Neural crest cell (in vitro differentiated cells): Measurements from ENCODE around the gene PPP2R2C. TPM values are rescaled to one million over a fixed set of nuclear protein-coding genes. Genes with fewer than 3 reads are reported as not detected.

Source experiments
- DNase-seq: peaks from one replicate; pipeline ENCODE4 v3.0.0; 2021; ENCODE audit warnings: low read depth, mixed read lengths, low spot score
- H3K27ac Mint-ChIP-seq: one replicate; pipeline ENCODE4 v1.8.0; 2021; ENCODE audit warnings: mild to moderate bottlenecking, mixed read lengths; ENCODE audit not compliant: unreplicated experiment
- H3K27me3 Mint-ChIP-seq: 2 replicates; pipeline ENCODE4 v1.8.0; 2021; ENCODE audit warnings: low read depth, mild to moderate bottlenecking, mixed read lengths
- H3K36me3 Mint-ChIP-seq: 2 replicates; pipeline ENCODE4 v1.8.0; 2021; ENCODE audit warnings: low read depth, mild to moderate bottlenecking, mixed read lengths
- H3K4me1 Mint-ChIP-seq: 2 replicates; pipeline ENCODE4 v1.8.0; 2021; ENCODE audit warnings: mixed read lengths
- H3K4me3 Mint-ChIP-seq: one replicate; pipeline ENCODE4 v1.8.0; 2021; ENCODE audit warnings: mild to moderate bottlenecking, mixed read lengths
- H3K9me3 Mint-ChIP-seq: 2 replicates; pipeline ENCODE4 v1.8.0; 2021; ENCODE audit warnings: mixed read lengths
- total RNA-seq: library from RNA; stranded (reverse); gene quantifications from 2 replicates; pipeline ENCODE4 v1.2.1, GENCODE V29; 2021
- TF ChIP-seq, protein P1 (sequence below): fragments of 200-600 bp; sonication (generic); conservative IDR thresholded peaks from 2 replicates; pipeline ENCODE4 v1.5.0; 2021; ENCODE audit warnings: antibody characterized with exemption, mild to moderate bottlenecking

Gene PPP2R2C
- total RNA-seq, 1 donor from 2014 or later = 0.35 TPM

DNA sequence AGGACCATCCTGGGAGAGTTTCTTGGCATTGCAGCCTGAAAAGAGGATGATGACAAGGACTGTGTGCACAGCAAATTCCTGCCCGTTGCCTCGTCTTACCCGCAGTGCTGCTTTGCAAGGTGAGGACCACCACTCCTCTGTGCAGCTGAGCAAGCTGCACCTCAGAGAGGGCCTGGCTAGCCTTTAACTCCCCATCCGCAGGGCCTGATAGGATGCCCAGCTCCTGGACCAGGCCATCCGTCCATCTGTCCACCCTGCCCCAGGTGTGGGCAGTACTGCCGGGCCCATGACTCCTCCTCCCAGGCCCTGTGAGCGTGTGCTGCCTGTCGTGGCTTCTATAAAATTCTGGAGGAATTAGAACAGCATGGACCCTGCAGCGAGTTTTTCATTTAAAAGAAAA is 43.9 kb upstream of the PPP2R2C start:
- DNase-seq = no peak
- no peak overlapping the region for H3K27ac Mint-ChIP-seq
- H3K27me3 Mint-ChIP-seq = peaks cover 16% of the 10 kb centered on the region
- H3K9me3 Mint-ChIP-seq = peaks cover 2% of the 10 kb centered on the region
- no peaks in the 10 kb centered on the region for H3K4me1 Mint-ChIP-seq
- H3K36me3 Mint-ChIP-seq = no peaks in the 10 kb centered on the region
- TF ChIP-seq, protein P1, sequence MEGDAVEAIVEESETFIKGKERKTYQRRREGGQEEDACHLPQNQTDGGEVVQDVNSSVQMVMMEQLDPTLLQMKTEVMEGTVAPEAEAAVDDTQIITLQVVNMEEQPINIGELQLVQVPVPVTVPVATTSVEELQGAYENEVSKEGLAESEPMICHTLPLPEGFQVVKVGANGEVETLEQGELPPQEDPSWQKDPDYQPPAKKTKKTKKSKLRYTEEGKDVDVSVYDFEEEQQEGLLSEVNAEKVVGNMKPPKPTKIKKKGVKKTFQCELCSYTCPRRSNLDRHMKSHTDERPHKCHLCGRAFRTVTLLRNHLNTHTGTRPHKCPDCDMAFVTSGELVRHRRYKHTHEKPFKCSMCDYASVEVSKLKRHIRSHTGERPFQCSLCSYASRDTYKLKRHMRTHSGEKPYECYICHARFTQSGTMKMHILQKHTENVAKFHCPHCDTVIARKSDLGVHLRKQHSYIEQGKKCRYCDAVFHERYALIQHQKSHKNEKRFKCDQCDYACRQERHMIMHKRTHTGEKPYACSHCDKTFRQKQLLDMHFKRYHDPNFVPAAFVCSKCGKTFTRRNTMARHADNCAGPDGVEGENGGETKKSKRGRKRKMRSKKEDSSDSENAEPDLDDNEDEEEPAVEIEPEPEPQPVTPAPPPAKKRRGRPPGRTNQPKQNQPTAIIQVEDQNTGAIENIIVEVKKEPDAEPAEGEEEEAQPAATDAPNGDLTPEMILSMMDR = no peak
- H3K4me3 Mint-ChIP-seq = no peak overlapping the region

DNA sequence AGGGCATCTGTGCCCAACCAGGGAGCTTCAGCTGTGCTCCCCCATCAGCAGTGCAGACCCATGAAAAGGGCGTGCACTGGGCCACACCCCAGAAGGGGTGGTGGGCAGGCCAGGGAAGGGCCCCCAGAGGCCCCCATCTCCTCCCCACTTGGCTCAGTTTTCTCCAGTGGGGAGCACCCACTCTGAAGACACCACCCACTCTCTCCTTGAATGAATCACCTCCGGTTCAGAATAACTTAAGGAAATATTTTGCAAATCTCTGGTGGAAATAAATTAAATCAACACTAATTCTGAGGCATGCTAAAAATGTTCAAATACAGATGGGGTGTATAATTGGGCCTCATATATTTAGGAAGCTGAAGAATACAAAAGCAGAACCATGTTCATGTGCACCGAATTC is 41.3 kb upstream of the PPP2R2C start:
- no peak for DNase-seq
- Mint-ChIP-seq H3K36me3 (peaks cover 5% of the 10 kb centered on the region), H3K9me3 (peaks cover 6% of the 10 kb centered on the region), H3K4me1 (peaks cover 5% of the 10 kb centered on the region), H3K4me3 (no peak overlapping the region), H3K27ac (no peak overlapping the region), H3K27me3 (peaks cover 19% of the 10 kb centered on the region)
- TF ChIP-seq, protein P1 = no peak

GRCh38 chr4:6509587-6509986 is 37.2 kb upstream of the PPP2R2C start:
- TF ChIP-seq, protein P1 = no peak
- DNase-seq = no peak
- Mint-ChIP-seq H3K27ac (peak overlapping the region; percentile 30), H3K4me3 (no peak overlapping the region), H3K4me1 (peaks cover 5% of the 10 kb centered on the region), H3K27me3 (peaks cover 9% of the 10 kb centered on the region), H3K9me3 (peaks cover 19% of the 10 kb centered on the region), H3K36me3 (peaks cover 12% of the 10 kb centered on the region)

DNA sequence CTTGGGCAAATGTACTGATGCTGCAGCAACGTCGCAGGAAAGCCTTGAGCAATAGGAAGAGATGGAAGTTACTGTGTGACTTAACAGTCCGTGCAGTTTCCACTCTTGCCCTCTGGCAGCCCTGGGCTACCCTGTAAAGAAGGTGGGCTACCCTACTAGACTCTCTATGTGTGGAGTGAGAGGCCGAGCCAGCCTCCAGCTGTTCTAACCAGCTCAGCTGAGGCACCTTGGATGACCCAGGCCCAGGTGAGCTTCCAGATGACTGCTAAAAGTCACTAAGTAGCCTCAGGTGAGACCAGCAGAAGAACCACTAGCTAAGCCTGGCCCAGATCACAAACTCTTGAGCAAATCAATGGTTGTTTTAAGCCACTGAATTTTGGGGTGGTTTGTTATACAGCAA is 34.9 kb upstream of the PPP2R2C start:
- peaks cover 24% of the 10 kb centered on the region for H3K9me3 Mint-ChIP-seq
- H3K4me1 Mint-ChIP-seq = peaks cover 5% of the 10 kb centered on the region
- no peak overlapping the region for H3K27ac Mint-ChIP-seq
- peaks cover 13% of the 10 kb centered on the region for H3K27me3 Mint-ChIP-seq
- H3K36me3 Mint-ChIP-seq = peaks cover 12% of the 10 kb centered on the region
- H3K4me3 Mint-ChIP-seq = no peak overlapping the region
- TF ChIP-seq, protein P1 = no peak
- DNase-seq = no peak

- TF ChIP-seq, protein P1 = no peak
- H3K9me3 Mint-ChIP-seq = peaks cover 24% of the 10 kb centered on the region
- peaks cover 12% of the 10 kb centered on the region for H3K36me3 Mint-ChIP-seq
- H3K4me3 Mint-ChIP-seq = no peak overlapping the region
- peaks cover 16% of the 10 kb centered on the region for H3K27me3 Mint-ChIP-seq
- DNase-seq = no peak
- H3K4me1 Mint-ChIP-seq = peaks cover 5% of the 10 kb centered on the region
- no peak overlapping the region for H3K27ac Mint-ChIP-seq
These were observed 34.3 kb upstream of the PPP2R2C start for GRCh38 chr4:6506616-6507140.
